BE2C (cell line): Measurements from ENCODE around the gene CLTRN.

ENCODE experiments used
- DNase-seq: peaks from one replicate; pipeline ENCODE4 v3.0.0-alpha.2; 2020
- H3K27me3 ChIP-seq: fragments of 250-450 bp; sonication (Bioruptor Pico); 2 replicates; pipeline ENCODE4 v1.5.1; 2020; ENCODE audit warnings: mild to moderate bottlenecking
- H3K36me3 ChIP-seq: fragments of 250-450 bp; sonication (Bioruptor Pico); 2 replicates; pipeline ENCODE4 v1.5.1; 2020; ENCODE audit warnings: mild to moderate bottlenecking
- H3K4me1 ChIP-seq: fragments of 250-450 bp; sonication (Bioruptor Pico); 2 replicates; pipeline ENCODE4 v1.5.1; 2020
- H3K4me3 ChIP-seq: 2 replicates; pipeline ENCODE4 v1.5.1; 2011; ENCODE audit warnings: low read depth, low read length
- H3K9me3 ChIP-seq: fragments of 250-450 bp; sonication (Bioruptor Pico); 2 replicates; pipeline ENCODE4 v1.5.1; 2020
- CTCF ChIP-seq: IDR thresholded peaks from 2 replicates; pipeline ENCODE4 v1.5.1; 2012; ENCODE audit warnings: mild to moderate bottlenecking, low read depth, low read length

The CLTRN gene

GRCh38 chrX:15616531-15616930 lies 48.1 kb downstream of the CLTRN start:
- Histone ChIP-seq H3K9me3 (no peaks in the 10 kb centered on the region), H3K36me3 (no peaks in the 10 kb centered on the region), H3K4me3 (no peak overlapping the region), H3K27me3 (no peaks in the 10 kb centered on the region), H3K4me1 (no peaks in the 10 kb centered on the region)
- no peak for DNase-seq
- TF ChIP-seq CTCF, result no peak

GRCh38 chrX:15607067-15607466 lies 57.5 kb downstream of the CLTRN start:
- Histone ChIP-seq H3K27me3 (no peaks in the 10 kb centered on the region), H3K36me3 (no peaks in the 10 kb centered on the region), H3K4me3 (no peak overlapping the region), H3K9me3 (no peaks in the 10 kb centered on the region), H3K4me1 (no peaks in the 10 kb centered on the region)
- no peak for TF ChIP-seq CTCF
- no peak for DNase-seq

- Histone ChIP-seq H3K4me3 (no peak overlapping the region), H3K9me3 (no peaks in the 10 kb centered on the region), H3K36me3 (no peaks in the 10 kb centered on the region), H3K4me1 (no peaks in the 10 kb centered on the region), H3K27me3 (no peaks in the 10 kb centered on the region)
- no peak for TF ChIP-seq CTCF
- no peak for DNase-seq
These were observed 58.5 kb downstream of the CLTRN start for GRCh38 chrX:15606136-15606535.

- TF ChIP-seq CTCF, result no peak
- H3K4me3 ChIP-seq, result no peak overlapping the region
- no peaks in the 10 kb centered on the region for H3K4me1 ChIP-seq
- H3K9me3 ChIP-seq, result no peaks in the 10 kb centered on the region
- no peak for DNase-seq
- no peaks in the 10 kb centered on the region for H3K36me3 ChIP-seq
- no peaks in the 10 kb centered on the region for H3K27me3 ChIP-seq
These were observed 59.4 kb downstream of the CLTRN start for GRCh38 chrX:15605226-15605625.

- no peak for DNase-seq
These were observed 61.8 kb downstream of the CLTRN start for GRCh38 chrX:15602761-15603160.

GRCh38 chrX:15601932-15602331 lies 62.7 kb downstream of the CLTRN start:
- DNase-seq, result no peak
- TF ChIP-seq CTCF, result no peak
- Histone ChIP-seq H3K4me3 (no peak overlapping the region), H3K27me3 (no peaks in the 10 kb centered on the region), H3K36me3 (no peaks in the 10 kb centered on the region), H3K4me1 (no peaks in the 10 kb centered on the region), H3K9me3 (no peaks in the 10 kb centered on the region)

More at GRCh38 chrX:15602761-15603160, 61.8 kb downstream of the CLTRN start:
- H3K4me1 ChIP-seq, result no peaks in the 10 kb centered on the region
- no peaks in the 10 kb centered on the region for H3K27me3 ChIP-seq
- H3K4me3 ChIP-seq, result no peak overlapping the region
- H3K9me3 ChIP-seq, result no peaks in the 10 kb centered on the region
- H3K36me3 ChIP-seq, result no peaks in the 10 kb centered on the region
- TF ChIP-seq CTCF, result no peak
